Activated CD8-positive, alpha-beta memory T cell treated with anti-CD3 and anti-CD28 coated beads for 24 hours (primary cell): ENCODE results near the gene B3GNT5.

Experiments
- DNase-seq: peaks from one replicate; pipeline ENCODE4 v3.0.0-alpha.2; 2020

The B3GNT5 gene

GRCh38 chr3:183296944-183297343 is 43.9 kb downstream of the B3GNT5 start:
- no peak for DNase-seq

GRCh38 chr3:183298701-183299153 is 45.7 kb downstream of the B3GNT5 start:
- peak; percentile 46 for DNase-seq

DNA sequence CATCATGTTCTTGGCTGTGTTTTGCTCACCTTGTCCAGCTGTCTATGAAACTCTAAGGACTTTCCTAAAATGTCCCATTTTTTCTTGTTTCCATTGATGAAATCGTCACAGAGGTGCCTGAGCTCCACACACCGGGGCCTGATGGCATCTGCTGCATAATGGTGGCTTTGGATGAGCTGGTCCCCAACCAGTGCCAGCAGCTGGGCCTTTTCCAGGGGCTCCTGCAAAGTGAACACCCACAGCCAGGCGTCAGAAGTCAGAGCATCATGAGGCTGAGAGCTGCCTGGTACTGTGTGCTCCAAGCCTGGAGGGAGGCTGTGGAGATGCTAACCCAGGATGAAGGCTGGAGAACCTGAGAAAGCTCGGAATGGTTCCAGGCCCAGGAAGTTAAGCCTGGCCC is 46.9 kb downstream of the B3GNT5 start:
- DNase-seq: peak; percentile 19

DNA sequence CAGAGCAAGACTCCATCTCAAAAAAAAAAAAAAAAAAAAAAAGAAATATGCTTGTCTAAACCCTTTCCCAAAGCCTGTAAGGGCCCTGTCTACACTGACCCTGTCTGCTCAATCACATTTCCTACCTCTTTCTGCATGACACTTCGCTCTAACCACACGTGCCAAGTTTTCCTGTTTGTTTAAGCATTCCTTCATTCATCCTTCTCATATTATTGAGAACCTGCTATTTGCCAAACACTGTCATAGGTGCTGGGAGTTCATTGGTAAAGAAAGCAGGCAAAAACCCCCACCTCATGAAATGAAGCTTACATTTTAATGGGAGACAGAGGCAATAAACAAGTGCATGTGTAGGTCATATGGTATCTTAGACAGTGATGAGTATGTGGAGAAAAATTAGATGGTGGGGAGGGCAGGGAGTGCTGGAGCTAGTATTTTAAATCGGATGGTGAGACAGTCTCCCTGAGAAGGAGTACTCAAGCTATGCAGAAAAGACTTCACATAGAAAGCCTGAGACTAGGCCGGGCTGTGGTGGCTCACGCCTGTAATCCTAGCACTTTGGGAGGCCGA is 48.0 kb downstream of the B3GNT5 start:
- peak; percentile 37 for DNase-seq

- DNase-seq: no peak
These were observed 49.0 kb downstream of the B3GNT5 start for GRCh38 chr3:183301937-183302580.

- no peak for DNase-seq
These were observed 50.6 kb downstream of the B3GNT5 start for GRCh38 chr3:183303690-183304089.

GRCh38 chr3:183306798-183307671 is 54.0 kb downstream of the B3GNT5 start:
- peak; percentile 66 for DNase-seq

- no peak for DNase-seq
These were observed 54.7 kb downstream of the B3GNT5 start for GRCh38 chr3:183307749-183308148.

- no peak for DNase-seq
These were observed 55.7 kb downstream of the B3GNT5 start for GRCh38 chr3:183308751-183309150.

- DNase-seq: no peak
These were observed 56.2 kb downstream of the B3GNT5 start for GRCh38 chr3:183309276-183309675.

DNA sequence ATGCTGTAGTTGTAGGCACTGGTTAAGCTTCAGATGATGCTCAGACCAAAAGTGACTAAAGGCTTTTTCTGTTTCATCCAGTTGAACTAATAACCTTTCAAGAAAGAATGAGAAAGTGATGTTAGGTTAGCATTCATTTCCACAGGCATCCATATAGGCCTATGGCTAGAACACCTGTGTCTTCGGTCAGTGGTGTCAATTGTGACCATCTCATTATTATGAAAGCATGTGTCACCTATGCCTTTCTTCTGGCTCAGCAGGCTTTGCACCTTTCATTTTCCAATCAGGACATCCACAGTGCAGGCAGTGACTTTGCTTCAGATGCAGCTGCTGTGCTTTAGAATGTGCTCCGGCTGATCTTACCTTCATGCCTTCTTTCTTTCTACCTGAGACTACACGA is 57.9 kb downstream of the B3GNT5 start:
- DNase-seq: peak; percentile 33

- peak; percentile 11 for DNase-seq
These were observed 59.4 kb downstream of the B3GNT5 start for GRCh38 chr3:183312433-183312832.

- peak; percentile 4 for DNase-seq
These were observed 60.3 kb downstream of the B3GNT5 start for GRCh38 chr3:183313351-183313750.

GRCh38 chr3:183313764-183314163 is 60.7 kb downstream of the B3GNT5 start:
- peak; percentile 51 for DNase-seq

GRCh38 chr3:183315739-183316138 is 62.7 kb downstream of the B3GNT5 start:
- DNase-seq: peak; percentile 43

DNA sequence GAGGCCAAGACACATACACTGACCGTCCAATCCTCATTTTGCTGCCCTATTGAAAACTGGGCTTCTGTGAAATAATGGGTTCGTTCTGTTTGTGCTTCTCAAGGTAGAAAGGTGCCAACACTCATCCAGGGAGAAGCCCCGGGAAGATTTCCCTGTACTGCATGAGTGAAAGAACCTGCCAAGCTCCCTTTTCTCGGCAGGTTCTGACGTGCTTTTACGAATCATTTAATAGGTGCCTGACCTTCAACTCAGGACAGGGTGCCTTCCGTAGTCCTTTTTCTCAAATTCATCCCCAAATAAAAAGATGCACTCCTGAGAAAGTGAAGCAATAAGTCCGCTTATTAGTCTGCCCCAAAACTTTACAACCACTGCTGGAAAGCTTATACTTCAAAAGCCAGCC is 64.2 kb downstream of the B3GNT5 start:
- peak; percentile 13 for DNase-seq

DNA sequence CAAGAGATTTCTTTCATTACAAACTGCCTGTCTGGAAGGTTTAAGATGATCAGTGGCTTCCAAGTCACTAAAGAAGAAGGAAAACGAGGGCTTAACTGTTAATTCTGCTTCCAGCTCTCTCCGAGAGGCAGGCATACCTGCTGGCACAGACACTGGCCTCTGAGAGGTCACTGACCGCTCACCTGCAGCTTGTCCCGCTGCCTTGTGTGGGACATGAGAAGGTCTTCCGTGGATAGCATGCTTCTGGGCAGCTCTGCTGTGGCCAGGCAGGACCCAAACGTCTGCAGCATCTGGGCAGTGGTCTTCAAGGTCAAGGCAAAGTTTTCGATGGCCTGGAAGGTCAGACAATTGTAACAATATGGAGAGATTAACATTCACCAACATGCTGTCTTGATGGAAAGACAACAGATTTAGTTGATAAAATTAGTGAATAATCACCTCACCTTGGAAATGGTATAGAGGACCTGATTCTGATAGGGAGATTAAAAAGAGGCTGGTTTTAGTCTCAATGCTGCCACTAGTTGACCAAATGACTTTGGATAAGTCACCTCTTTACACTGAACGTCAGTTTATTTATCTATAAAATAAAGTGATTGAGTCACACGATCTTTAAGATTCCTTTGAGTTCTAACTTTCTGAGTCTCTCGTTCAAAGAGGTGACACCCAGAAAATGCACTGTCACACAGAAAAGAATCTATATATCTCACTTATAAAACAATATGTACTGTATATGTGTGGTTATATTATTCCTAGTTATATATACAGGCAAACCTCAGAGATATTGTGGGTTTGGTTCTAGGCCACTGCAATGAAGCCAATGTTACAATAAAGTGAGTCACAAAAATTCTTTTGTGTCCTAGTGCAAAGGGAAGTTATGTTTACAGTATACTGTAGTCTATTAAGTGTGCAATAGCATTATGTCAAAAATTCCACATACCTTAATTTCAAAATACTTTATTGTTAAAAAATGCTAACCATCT is 65.1 kb downstream of the B3GNT5 start:
- peak; percentile 28 for DNase-seq

DNA sequence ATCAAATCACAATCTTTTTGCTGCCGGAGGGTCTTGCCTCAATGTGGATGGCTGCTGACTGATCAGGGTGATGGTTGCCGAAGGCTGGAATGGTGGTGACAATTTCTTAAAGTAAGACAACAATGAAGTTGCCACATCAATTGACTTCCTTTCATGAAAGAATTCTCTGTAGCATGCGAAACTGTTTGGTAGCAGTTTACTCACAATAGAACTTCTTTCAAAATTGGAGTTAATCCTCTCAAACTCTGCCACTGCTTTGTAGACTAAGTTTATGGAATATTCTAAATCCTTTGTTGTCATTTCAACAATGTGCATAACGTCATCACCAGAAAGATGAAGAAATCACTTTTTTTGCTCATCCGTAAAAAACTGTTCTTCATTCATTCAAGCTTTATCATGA is 65.8 kb downstream of the B3GNT5 start:
- DNase-seq: peak; percentile 15

- DNase-seq: peak; percentile 5
These were observed 66.3 kb downstream of the B3GNT5 start for GRCh38 chr3:183319371-183319770.
